Thyroid gland (tissue), 4 donors: ENCODE results near the gene ARHGAP15. TPM values are rescaled to one million over a fixed set of nuclear protein-coding genes. Genes with fewer than 3 reads are reported as not detected.

Experiments used
- DNase-seq, 2 donors: peaks; one replicate each; pipeline ENCODE4 v3.0.0-alpha.2; 2019
- H3K27ac ChIP-seq, 3 donors: fragments of 200-600 bp; sonication (generic); 1 replicate in 2 of 3; 2 replicates in 1 of 3; pipeline ENCODE4 v1.5.1; 2016 to 2019; ENCODE audit warnings: mild to moderate bottlenecking in 1 of 3, moderate library complexity in 1 of 3
- H3K27me3 ChIP-seq: fragments of 200-600 bp; sonication (generic); one replicate; pipeline ENCODE4 v1.5.1; 2019
- H3K36me3 ChIP-seq, 2 donors: fragments of 200-600 bp; sonication (generic); one replicate each; pipeline ENCODE4 v1.5.1; 2016 to 2019
- H3K4me1 ChIP-seq, 2 donors: fragments of 200-600 bp; sonication (generic); one replicate each; pipeline ENCODE4 v1.5.1; 2017 to 2019
- H3K4me3 ChIP-seq, 3 donors: fragments of 200-600 bp; sonication (generic); replicated peaks in 1 of 3; 1 replicate in 2 of 3; 2 replicates in 1 of 3; pipeline ENCODE4 v1.5.1; 2016; ENCODE audit warnings: mild to moderate bottlenecking in 1 of 3
- H3K9me3 ChIP-seq: fragments of 200-600 bp; sonication (generic); one replicate; pipeline ENCODE4 v1.5.1; 2017
- CTCF ChIP-seq, 6 experiments: fragments of 200-600 bp in 3 of 6; fragments of 450-650 bp in 3 of 6; sonication (generic) in 3 of 6; IDR thresholded peaks; one replicate each; pipeline ENCODE4 v1.5.1; 2016 to 2019; ENCODE audit warnings: antibody characterized with exemption in 6 of 6, mild to moderate bottlenecking in 2 of 6, inconsistent platforms in 1 of 6, moderate library complexity in 1 of 6
- POLR2A ChIP-seq, 2 donors: fragments of 450-650 bp; IDR thresholded peaks; one replicate each; pipeline ENCODE4 v1.6.1; 2017; ENCODE audit warnings: antibody characterized with exemption in 2 of 2, mild to moderate bottlenecking in 2 of 2, moderate library complexity in 1 of 2
- WGBS, 2 donors: methylation state at CpG; one replicate each; pipeline ENCODE4 v1.1.5; 2017; 5-methylcytosine and 5-hydroxymethylcytosine counted together
- intact Hi-C: fragments of 100-400 bp; cut with DNase I; formaldehyde crosslinking; loops from one replicate; pipeline ENCODE4 v1.15.1; 2023
- total RNA-seq, 4 donors: library from RNA; depleted of rRNA; stranded (reverse); fragments of >200 nt; gene quantifications; one replicate each; pipeline ENCODE4 v1.2.3, GENCODE V29; 2016

Gene ARHGAP15
- total RNA-seq, 4 donors from 2014 or later, result 9.8 to 24.4 (median 11.9) TPM

GRCh38 chr2:143560724-143561123 is 431.5 kb downstream of the ARHGAP15 start:
- H3K27me3 ChIP-seq, result no peaks in the 10 kb centered on the region
- DNase-seq, result no peak
- intact Hi-C loops, result no loop called here
- no peak for TF ChIP-seq CTCF (IDR thresholded peaks at IDR 0.05)
- TF ChIP-seq POLR2A (IDR thresholded peaks at IDR 0.05), result no peak
- no peaks in the 10 kb centered on the region for H3K9me3 ChIP-seq
- no peaks in the 10 kb centered on the region for H3K4me1 ChIP-seq
- no peak overlapping the region for H3K4me3 ChIP-seq
- 93 to 99% methylated on average over 7 of the region's 7 CpGs for WGBS, 2 donors
- H3K36me3 ChIP-seq, result no peaks in the 10 kb centered on the region
- no peak overlapping the region for H3K27ac ChIP-seq

GRCh38 chr2:143564419-143564818 is 435.2 kb downstream of the ARHGAP15 start:
- Histone ChIP-seq H3K4me1 (no peaks in the 10 kb centered on the region), H3K36me3 (no peaks in the 10 kb centered on the region), H3K27ac (no peak overlapping the region), H3K27me3 (no peaks in the 10 kb centered on the region), H3K9me3 (no peaks in the 10 kb centered on the region), H3K4me3 (no peak overlapping the region)
- WGBS, 2 donors, result 95 to 96% methylated on average over 2 of the region's 2 CpGs
- TF ChIP-seq CTCF (IDR thresholded peaks at IDR 0.05) (no peak), POLR2A (IDR thresholded peaks at IDR 0.05) (no peak)
- no peak for DNase-seq
- intact Hi-C loops, result no loop called here

- no peak for DNase-seq
- TF ChIP-seq CTCF (IDR thresholded peaks at IDR 0.05) (no peak), POLR2A (IDR thresholded peaks at IDR 0.05) (no peak)
- 95 to 100% methylated on average over 1 of the region's 1 CpG for WGBS, 2 donors
- no peak overlapping the region for H3K27ac ChIP-seq
- H3K4me3 ChIP-seq, result no peak overlapping the region
- no peaks in the 10 kb centered on the region for H3K36me3 ChIP-seq
- H3K27me3 ChIP-seq, result no peaks in the 10 kb centered on the region
- H3K4me1 ChIP-seq, result no peaks in the 10 kb centered on the region
- intact Hi-C loops, result no loop called here
- H3K9me3 ChIP-seq, result no peaks in the 10 kb centered on the region
Measured at GRCh38 chr2:143571747-143572146, 442.5 kb downstream of the ARHGAP15 start.

- Histone ChIP-seq H3K27ac (no peak overlapping the region), H3K4me1 (no peaks in the 10 kb centered on the region), H3K9me3 (no peaks in the 10 kb centered on the region), H3K4me3 (no peak overlapping the region), H3K27me3 (no peaks in the 10 kb centered on the region), H3K36me3 (no peaks in the 10 kb centered on the region)
- 83% methylated on average over 4 of the region's 4 CpGs for WGBS, 2 donors
- intact Hi-C loops, result no loop called here
- no peak for TF ChIP-seq CTCF (IDR thresholded peaks at IDR 0.05)
- TF ChIP-seq POLR2A (IDR thresholded peaks at IDR 0.05), result no peak
- no peak for DNase-seq
Measured at GRCh38 chr2:143572421-143572820, 443.2 kb downstream of the ARHGAP15 start.

GRCh38 chr2:143574069-143574468 is 444.9 kb downstream of the ARHGAP15 start:
- no peaks in the 10 kb centered on the region for H3K27me3 ChIP-seq
- WGBS, 2 donors, result 67 to 72% methylated on average over 1 of the region's 1 CpG
- no peaks in the 10 kb centered on the region for H3K36me3 ChIP-seq
- intact Hi-C loops, result no loop called here
- no peak for TF ChIP-seq POLR2A (IDR thresholded peaks at IDR 0.05)
- TF ChIP-seq CTCF (IDR thresholded peaks at IDR 0.05), result no peak
- no peak for DNase-seq
- no peak overlapping the region for H3K4me3 ChIP-seq
- H3K27ac ChIP-seq, result no peak overlapping the region
- no peaks in the 10 kb centered on the region for H3K4me1 ChIP-seq
- H3K9me3 ChIP-seq, result no peaks in the 10 kb centered on the region
